GM12891 (cell line): Measurements from ENCODE around the gene TCFL5.
"Not testable (repeated sequence)": the region's sequence is repeated elsewhere in the genome, so short reads cannot be mapped to it uniquely, and the experiment has no call there.

ENCODE experiments used
- POLR2A ChIP-seq: IDR thresholded peaks from 2 replicates; pipeline ENCODE4 v1.6.1; 2011; ENCODE audit warnings: low read depth, low read length, control low read depth
- POLR2AphosphoS5 ChIP-seq: IDR thresholded peaks from 2 replicates; pipeline ENCODE4 v1.6.1; 2011; ENCODE audit warnings: low read depth, low read length, control low read depth
- SPI1 ChIP-seq: IDR thresholded peaks from 2 replicates; pipeline ENCODE4 v1.6.1; 2011; ENCODE audit warnings: low read depth, low read length, control low read depth
- TAF1 ChIP-seq: IDR thresholded peaks from 2 replicates; pipeline ENCODE4 v1.6.1; 2011; ENCODE audit warnings: low read depth, low read length, control low read depth

DNA sequence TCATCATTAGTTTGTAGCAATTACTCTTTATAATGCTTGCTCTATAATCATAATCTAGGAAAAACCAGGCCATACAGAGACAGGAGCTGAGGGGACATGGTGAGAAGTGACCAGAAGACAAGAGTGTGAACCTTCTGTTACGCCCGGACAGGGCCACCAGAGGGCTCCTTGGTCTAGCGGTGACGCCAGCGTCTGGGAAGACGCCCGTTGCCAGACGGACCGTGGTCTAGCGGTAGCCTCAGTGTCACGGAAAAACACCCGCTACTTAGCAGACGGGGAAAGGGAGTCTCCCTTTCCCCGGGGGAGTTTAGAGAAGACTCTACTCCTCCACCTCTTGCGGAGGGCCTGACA, 12.0 kb upstream of the TCFL5 start:
- not testable (repeated sequence) for TF ChIP-seq TAF1, POLR2AphosphoS5, POLR2A, SPI1
